RKO (cell line): ENCODE results near the gene GRIK2.
A peak's percentile ranks its signal among the peaks of the same experiment; 100 is the strongest.

Experiments used
- DNase-seq: peaks from one replicate; pipeline ENCODE4 v3.0.0-alpha.2; 2016; ENCODE audit warnings: low spot score

Gene GRIK2

DNA sequence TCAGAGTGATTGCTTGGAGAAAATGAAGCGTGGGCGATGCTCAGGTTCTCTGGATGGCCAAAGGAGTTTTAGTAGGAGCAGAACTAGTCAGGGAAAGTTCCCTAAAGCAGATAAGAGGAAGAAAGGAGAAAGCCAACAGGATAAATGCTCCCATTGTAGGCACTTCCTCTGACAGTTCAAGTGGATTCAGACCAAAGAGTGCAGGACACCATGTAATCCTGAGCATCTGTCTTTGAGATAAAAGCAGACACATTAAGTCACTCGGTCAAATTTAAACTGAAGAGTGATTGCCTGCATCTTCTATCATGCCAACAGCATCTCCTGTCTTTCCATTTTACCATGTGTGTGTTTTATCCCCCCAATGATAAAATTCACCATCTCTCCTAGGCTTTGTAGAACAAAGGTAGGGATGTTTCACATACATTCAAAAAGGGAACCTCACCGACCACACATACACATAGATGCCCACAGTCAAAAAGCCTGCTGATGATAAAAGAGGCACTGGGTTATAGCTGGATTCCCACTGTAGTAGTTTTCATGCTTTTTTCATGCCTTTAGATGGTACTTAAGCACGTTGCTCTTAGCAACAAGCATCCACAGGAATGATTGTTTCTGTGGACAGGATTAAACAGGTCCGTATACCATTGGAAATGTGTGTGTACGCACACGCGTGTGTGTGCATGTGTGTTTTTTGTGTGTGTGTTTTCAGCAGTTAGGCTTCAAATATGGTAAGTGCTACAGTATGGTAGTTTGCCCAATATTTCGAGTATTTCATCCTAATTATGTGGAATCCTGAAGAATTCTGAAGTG lies 7.0 kb downstream of the GRIK2 start:
- no peak for DNase-seq

DNA sequence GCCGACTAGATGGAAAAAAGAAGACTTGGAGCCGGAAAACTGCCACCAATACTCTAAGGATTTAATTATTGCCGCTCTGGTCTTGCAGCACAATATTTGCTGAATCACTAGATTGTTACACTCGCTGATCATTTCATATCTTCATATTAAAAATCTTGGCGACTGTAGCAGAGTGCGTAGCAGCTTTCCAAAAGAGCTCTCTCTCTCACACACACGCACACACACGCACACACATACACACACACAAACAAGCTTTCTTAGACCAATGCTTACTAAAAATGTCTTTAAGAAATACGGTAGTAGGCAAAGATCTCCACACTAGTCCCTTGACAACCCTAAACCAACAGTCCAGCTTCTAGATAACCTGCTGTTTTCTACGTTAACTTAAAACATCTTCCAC lies 7.7 kb downstream of the GRIK2 start:
- no peak for DNase-seq

DNA sequence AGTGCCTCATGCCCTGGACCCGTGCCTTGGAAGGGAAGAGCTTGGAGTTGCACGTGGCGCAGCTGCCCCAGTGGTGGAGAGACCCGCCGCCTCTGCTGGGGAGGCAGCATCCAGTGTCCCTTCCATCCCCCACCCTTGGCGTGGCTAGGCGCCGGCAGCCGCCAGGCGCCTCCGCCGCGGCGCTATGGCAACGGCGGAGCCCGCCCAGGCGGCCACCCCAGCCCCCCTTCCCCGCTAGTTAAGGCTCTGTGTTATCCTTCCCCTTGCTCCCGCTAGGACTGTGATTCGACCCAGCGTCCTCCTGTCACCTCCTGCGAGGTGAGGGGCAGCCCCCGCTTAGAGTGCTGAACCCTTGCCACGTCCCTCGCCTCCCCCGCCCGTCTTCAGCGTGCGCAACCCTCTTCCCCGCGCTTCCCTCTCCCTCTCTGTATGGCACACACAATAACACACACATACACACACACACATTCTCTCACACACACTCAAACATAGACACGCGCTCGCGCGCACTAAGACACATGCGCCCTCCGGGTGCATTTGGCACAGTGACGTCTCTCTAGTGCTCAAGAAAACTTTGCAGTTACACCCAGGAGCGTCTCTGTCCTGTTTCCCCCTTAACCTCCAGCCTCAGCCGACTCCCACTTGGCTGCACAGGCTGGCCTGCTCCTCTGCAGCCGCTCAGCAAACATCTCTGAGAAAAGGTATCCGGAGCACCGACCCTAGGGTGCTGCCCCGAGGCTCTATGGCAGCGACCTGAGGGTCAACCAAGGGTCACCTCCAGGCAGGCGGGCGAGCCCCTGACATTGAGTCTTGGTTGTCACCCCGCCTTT lies 8.5 kb downstream of the GRIK2 start:
- DNase-seq, result no peak

DNA sequence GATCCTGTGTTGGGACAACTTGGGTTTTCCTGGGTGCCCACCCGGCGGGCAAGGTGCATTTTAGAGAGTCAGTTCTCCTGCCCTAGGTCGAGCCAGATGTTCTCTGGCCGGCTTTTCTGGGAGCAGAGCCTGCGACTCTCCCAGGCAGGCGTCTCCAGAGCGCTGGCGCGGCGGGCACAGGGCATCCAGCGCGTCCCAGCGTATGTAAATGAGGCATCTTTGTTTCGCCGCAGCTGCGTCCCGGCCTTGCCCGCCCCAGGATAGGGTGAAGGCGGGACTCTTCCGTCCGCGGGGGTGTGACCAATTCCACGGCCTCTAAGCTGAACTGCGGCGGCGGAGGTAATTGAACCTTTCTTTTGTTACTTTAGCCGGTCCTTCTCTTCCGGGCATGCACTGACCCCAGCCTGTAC lies 9.1 kb downstream of the GRIK2 start:
- no peak for DNase-seq

DNA sequence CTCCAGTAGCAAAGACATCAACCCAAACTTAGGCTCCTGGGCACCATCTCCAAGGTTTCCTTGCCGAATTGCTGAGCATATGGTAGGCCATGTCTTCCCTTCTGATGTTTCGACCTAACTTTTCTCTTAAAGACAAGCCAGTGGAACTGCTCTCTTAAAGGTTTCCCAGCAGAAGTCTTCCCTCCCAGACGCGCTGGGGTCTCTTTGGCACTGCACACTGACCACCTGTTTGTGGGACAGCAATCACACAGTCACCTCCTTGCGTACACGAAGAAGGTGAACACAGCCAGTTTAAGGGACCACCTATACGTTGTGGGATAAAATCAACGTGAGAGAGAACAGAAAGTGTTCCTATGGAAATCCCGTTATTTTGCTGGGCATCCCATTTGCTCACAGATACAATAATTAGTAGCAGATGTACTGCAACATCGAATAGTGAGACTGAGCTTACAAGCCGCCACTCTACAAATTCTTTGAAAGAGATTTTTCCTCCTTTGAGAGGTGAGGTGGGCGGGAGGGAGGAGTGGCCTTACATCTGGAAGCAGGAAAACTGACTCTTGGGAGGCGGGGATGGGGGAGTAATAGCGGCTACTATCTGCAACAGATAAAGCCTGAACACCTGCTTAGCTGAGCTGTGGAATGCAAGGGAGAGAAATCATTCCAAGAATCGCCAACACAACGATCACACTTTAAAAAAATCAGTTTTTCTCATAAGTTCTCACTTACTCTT lies 9.9 kb downstream of the GRIK2 start:
- DNase-seq, result no peak

DNA sequence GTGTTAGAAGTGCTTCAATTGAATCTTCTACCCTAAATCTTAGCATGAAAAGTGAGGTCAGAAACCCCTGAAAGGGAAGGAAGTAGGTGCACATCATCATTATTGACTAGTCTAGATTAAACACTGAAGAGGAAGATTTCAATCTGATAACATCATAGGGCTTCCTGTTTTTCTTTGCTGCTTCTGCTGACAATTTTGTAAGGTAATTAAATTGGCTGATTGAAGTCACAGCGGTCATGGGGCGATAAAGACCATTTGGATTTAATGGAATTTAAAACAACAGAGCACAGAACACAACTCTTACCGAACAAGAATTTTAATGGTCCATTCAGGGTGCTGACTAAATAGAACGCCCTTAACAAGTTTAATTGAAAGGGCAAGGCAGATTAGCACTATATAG lies 11.3 kb downstream of the GRIK2 start:
- DNase-seq, result no peak

DNA sequence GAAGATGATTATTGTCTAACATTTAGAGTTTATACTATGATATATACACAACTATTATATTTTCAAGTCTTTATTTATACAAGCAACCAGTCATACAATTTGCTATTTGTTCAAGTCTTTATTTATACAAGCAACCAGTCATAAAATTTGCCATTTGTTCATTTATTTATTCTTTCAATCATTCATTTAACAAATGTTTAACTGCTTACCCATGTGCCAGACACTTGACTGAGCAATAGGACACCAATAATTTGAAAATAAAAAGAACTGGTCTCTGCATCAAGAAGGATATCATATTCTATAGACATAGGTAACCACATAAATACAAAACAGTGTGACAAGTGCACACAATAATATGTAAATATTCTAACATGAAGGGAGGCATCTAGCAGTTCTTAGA lies 20.3 kb downstream of the GRIK2 start:
- no peak for DNase-seq

DNA sequence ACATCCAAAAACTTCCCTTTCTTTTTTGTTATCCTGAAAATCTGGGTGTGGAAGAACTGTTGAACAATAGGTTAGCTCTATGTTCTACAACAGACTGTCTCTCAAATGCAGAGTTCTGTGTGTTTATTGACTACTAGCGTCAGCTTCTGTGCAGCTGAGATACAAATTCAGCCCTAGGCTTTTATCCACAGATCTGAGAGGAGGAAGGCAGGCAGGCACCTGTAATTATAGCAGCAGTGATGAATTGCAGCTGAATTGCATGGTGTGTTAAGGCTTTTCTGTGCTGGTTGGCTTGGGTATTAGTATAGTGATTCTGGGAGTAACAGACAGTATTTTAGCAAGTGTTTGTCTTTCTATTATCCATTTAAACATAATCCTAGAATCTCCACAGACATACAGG lies 24.4 kb downstream of the GRIK2 start:
- no peak for DNase-seq

DNA sequence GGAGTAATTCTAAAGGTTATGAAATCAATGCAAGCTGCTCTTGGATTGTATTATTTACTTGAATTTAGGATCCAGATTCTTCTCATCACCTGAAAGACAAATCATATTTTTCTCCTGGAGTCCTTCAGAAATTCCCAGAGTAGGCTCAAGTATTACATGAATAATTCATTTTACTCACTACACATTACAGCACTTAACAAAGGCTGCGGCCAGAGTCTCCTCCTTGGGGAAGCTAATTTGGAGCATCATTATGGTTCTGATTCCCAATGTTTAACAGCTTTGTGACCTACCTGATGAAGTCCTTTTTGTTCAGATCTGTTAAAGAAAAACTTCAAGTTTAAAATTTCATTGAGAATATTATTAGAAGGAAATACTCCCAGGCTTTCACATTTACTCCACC lies 28.7 kb downstream of the GRIK2 start:
- no peak for DNase-seq

DNA sequence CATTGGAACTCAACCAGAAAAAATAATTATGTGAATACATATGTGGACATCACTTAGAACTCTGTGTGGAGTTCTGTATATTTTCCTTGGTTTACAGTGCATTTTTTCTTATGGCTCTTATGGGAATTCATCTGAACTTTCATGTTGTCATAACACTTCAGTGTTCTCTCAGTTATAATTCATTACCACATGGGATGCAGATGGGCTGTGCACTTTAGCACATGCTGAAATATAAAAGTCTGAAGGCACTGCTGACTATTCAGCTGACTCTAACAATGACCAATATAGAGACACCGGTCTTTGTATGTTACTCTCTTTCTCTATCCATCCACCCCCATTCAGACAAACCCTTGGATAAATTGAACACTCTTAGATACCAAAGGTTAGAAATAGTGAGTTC lies 29.3 kb downstream of the GRIK2 start:
- no peak for DNase-seq

DNA sequence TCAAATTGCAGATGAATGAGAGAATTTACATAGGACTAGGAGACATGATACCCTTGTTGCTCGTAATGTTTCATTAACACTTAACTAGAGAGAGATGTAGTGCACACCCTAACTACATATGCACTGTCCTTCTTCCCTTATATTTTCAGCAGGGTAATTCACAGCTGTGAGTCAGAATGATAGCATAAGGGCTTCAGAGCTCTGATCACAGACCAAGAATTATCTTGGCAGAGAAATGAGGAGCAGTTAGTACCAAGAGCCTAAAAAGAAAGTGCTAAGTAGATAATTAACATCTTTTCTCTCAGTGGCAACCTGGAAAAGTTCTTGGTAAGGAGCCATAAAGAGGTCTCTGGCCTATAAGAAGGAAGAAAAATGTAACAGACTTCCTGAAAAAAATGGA lies 35.8 kb downstream of the GRIK2 start:
- no peak for DNase-seq

DNA sequence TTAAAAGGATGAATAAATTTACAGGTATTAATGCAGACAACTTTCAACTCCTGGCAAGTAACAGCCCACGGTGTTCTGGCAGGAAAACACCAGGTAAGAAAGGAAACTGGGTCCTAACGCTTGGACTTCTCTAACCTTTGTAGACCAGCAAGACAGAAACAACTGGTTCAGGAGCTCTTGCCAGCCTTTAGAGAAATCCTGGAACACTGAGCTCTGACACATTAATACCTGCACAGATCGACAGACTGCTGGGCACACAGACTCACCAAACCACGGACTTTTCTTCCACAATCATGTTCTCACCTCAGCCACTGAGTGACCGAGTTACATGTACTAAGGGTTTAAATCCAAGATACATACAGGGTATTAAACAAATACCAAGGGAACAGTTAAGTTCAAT lies 36.3 kb downstream of the GRIK2 start:
- no peak for DNase-seq

DNA sequence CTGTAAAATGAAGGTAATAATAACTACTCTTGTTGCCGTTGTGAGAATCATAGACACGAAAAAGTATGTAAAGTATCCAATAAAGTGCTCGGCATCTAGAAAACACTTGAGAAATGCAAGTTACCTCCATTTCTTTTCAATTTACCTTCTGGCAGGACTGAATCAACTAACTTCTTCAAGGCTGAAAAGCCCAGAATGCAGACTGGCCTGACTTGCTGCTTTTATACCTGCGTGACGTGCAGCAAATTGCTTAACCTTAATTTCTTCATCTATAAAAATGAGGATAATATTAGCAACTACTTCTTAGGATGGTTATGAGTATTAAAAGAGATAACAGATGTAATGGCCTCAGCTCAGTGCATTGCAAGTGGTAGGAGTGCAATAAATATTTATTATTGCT lies 39.6 kb downstream of the GRIK2 start:
- no peak for DNase-seq

DNA sequence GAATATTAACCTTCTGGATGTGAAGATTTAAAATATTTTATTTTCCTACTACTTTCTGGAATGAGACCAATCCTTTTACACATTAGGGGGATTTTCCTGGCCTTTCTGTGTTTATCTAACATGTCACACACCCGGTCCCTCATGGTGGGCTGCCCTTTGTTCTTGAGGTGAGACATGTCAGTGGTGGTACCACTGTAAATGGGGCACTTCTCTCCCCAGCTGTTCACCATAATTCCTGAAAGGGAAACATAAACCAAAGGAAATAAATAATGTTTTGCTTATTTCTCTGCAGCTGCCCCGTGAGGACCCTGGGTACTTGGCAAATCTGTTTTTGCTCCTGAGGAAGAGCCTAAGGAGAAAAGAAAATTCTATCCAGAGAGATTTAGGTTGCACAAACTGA lies 41.1 kb downstream of the GRIK2 start:
- no peak for DNase-seq

DNA sequence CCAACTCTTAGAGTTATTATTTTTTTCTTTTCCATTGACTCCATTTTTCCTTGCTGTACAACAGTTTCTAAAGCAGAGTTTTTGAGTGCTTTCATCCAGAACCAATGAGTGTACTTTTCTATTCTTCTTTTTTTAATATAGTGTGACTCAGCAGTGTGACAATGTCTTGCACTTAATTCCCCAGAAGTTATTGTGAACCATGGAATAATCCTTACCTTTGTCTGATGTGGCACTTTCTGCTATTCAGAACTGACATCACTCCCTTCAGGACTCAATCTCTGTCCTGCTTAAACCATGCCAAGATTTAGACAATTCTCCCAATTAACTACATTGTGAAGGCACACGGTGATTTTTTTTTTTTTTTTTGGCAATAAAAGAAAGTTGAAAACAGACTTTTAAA lies 41.5 kb downstream of the GRIK2 start:
- DNase-seq, result peak; percentile 7

DNA sequence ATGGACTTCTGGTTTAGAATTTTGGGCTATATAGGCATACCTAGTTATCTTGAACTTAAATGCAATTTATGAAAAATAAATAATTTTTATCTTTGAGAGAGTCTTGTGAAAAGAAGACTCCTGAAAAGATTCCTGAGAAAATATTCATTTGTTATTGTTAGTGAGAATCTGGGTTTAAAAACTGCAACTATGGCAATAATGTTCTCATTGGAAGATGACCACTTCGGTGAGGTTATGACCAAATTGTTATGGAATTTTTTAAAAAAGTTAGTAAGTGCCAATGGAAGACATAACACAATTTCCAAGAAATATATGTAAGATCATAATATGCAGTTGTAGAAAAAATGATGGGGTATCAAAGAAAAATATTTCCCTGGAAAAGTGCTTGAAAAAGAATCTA lies 46.3 kb downstream of the GRIK2 start:
- DNase-seq, result no peak

DNA sequence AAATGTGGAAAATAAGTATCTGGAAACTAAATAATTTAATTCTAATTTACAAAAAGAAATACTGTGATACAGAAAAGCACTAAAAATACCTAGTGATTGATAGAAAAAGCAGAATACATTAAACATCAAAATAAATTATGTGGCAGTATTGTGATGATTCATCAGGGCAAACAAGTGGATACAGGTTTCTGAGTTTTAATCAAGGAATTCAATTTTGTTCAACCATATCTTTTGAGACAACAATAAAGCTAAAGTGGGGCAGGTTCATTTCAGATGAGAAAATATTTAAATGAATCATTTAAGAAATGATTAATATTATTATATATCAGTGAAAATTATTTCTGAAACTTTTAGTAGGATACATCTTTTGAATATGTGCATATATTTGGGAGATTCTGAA lies 49.8 kb downstream of the GRIK2 start:
- DNase-seq, result no peak

DNA sequence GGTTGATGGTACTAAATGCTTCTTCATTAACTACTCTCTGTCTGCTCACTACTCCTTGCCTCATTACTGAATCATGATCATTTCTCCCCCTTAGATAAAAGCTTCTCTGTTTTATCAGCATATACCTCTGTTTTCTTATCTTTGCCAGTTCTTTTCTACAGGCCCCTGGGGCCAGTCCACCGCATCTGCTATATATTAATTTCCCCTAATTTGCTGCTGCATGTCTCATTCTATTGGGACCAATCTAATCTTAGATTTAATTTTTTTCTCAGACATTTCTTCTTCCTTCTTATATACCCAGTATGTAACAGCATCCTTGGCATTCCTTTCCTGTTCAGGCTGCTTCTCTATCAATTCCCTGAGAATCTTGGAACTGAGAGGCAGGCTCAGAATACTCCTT lies 51.2 kb downstream of the GRIK2 start:
- no peak for DNase-seq

DNA sequence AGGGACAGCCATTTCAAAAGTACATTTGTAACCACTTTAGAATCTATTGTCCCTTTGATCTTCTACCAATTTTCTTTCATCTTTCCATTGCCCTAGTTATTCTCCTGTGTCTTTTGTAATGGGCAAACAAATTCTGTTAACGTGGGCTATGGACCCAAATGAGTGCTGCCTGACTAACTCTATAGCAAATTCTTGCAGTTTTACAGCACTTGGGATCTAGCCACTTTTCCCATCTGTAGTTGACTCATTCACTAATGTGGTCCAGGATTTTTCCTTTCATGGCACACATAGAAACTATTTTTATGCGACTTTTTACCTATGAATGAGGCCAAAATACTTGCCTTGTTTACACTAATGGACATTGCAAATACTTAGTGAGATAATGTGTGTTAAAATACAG lies 52.0 kb downstream of the GRIK2 start:
- DNase-seq, result peak; percentile 2

DNA sequence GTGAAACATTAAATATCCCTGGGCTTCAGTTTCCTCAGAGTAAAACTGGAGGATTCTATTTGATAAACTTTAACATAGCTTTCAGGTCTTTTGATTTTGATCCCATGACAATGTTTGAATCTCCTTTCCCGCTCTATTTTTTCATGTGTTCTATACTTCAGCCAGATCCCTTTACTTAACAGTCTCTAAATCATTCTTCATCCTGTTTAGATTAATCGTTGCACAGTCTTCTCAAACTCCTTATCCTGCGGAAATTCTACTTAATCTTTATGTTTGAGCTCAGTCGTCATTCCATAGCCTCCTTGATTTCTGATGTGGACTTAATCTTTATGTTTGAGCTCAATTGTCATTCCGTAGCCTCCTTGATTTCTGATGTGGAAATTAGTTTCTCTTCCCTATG lies 57.4 kb downstream of the GRIK2 start:
- DNase-seq, result no peak

DNA sequence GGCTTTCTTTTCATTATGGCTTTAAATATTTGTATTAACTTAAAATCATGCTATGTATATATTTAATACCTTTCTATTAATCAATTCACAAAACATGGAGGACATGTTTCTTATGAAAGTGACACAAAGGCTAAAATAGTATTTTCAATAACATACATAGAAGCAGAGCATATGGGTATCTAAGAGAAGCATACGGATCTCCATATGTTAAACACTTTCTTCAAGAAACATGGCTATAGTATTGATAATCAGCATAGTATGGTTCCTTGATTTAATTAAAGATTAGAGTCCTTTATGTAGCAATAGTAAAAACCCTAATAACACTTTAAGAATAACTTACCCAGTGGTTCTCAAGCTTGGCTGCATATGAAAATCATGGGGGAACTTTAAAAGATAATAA lies 58.5 kb downstream of the GRIK2 start:
- DNase-seq, result no peak

DNA sequence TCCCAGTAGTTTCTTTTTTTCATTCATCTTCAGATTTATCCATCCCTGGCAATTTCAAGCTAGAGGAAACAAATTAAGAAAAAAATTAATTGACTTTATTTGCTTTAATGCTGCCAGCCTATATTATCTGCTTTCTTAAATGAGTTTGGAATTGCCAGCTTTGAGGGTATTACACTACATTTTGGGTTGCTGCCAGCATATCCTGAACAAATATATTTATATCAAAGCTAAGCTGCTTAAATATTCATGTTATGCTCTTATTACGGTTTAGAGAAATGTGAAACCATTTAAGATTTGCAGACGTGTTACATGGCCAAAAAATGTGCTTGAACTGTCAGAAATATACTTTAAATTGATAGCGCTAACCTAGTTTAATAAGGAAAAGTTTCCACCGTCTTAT lies 59.7 kb downstream of the GRIK2 start:
- DNase-seq, result no peak

DNA sequence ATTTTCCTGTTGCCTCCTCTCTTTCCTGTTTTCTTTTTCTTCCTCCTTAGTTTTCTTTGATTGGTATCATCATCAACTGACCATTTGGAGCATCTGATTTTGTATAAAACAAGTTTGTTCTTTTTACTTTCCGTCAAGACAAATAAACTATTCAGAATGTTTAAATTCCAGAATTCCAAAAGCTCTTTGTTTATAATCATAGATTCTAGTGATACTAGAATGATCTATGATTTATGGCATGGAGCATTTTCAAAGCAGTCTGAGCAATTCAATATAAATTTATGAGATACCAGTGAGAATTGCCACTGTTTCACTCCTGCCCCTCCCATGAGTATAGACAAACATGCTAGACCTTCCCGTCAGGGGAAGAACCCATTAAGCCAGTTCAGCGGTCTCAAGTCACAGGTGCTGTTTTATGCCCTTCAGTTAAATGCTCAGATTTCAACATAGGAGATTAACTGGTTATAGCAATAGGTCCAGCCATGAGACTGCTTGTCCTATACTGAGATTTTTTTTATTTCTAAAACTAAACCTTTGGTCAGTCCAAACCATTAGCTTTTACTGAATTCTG lies 60.7 kb downstream of the GRIK2 start:
- no peak for DNase-seq
